ENCODE results near the gene SMCO4. TPM values are rescaled to one million over a fixed set of nuclear protein-coding genes. Genes with fewer than 3 reads are reported as not detected.

The SMCO4 gene
- total RNA-seq, 2 donors from 2014 or later, result 4.6 to 27.5 TPM

DNA sequence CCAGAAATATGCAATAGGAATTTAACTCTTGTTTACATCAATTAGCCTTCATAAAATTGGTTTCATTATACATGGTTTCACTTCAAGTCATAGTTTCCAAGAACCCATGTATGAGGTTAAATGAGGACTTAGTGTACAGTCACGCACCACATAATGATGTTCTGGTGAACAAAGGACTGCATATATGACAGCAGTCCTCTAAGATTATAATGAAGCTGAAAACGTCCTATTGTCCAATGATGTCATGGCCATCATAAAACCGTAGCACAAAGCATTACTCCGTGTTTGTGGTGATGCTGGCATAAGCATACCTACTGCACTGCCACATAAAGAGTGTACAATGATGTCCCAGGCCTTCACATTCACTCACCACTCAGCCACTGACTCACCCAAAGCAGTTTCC is 31.1 kb downstream of the SMCO4 start:
- Histone ChIP-seq H3K27ac (no peak overlapping the region), H3K4me1 (no peaks in the 10 kb centered on the region), H3K36me3 (replicated peaks in 1 of 2; ENCODE audit: insufficient read depth in 1 of 2, low read depth in 2 of 2) (no peaks in the 10 kb centered on the region), H3K27me3 (no peaks in the 10 kb centered on the region), H3K9me3 (no peaks in the 10 kb centered on the region), H3K4me3 (no peak overlapping the region)
- DNase-seq (no peak), ATAC-seq (no peak)
- intact Hi-C loops (cut with DNase I), result no loop called here
- WGBS, 2 donors, result 82 to 83% methylated on average over 4 of the region's 4 CpGs
- TF ChIP-seq, protein P1, sequence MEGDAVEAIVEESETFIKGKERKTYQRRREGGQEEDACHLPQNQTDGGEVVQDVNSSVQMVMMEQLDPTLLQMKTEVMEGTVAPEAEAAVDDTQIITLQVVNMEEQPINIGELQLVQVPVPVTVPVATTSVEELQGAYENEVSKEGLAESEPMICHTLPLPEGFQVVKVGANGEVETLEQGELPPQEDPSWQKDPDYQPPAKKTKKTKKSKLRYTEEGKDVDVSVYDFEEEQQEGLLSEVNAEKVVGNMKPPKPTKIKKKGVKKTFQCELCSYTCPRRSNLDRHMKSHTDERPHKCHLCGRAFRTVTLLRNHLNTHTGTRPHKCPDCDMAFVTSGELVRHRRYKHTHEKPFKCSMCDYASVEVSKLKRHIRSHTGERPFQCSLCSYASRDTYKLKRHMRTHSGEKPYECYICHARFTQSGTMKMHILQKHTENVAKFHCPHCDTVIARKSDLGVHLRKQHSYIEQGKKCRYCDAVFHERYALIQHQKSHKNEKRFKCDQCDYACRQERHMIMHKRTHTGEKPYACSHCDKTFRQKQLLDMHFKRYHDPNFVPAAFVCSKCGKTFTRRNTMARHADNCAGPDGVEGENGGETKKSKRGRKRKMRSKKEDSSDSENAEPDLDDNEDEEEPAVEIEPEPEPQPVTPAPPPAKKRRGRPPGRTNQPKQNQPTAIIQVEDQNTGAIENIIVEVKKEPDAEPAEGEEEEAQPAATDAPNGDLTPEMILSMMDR (IDR thresholded peaks at IDR 0.05), result no peak
- TF ChIP-seq POLR2A (IDR thresholded peaks at IDR 0.05), result no peak

DNA sequence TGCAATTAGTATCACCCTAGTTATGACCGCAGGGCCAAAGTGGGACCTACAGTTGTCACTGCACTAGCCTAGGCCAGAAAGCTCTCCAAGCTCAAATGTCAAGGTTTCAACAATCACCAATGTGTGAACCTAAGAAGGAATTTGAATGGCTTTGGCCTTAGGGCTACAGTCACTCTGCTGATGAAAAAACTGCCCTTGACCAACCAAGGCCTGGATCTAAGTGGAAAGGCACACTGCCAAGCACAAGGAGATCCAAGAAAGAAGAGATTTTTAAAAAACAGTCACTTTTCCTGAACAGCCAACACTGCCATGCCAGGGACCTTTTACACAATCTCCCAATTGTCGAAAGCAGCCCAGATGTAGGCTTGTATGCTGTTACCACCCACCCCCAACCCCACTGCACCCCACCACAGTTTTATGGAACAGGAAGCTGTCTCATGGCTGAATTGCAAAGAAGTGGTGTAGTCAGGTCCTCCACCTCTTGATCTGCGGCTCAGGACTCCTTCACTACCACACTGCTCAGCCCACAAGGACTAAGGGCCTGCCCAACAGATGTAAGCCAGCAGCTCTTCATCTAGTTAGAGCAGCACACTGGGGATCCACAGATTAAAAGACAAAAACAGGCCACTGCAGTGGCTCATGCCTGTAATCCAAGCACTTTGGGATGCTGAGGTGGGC is 32.9 kb downstream of the SMCO4 start:
- Histone ChIP-seq H3K4me3 (no peak overlapping the region), H3K9me3 (no peaks in the 10 kb centered on the region), H3K27ac (no peak overlapping the region), H3K27me3 (no peaks in the 10 kb centered on the region), H3K36me3 (replicated peaks in 1 of 2; ENCODE audit: insufficient read depth in 1 of 2, low read depth in 2 of 2) (no peaks in the 10 kb centered on the region), H3K4me1 (no peaks in the 10 kb centered on the region)
- no peak for TF ChIP-seq POLR2A (IDR thresholded peaks at IDR 0.05)
- DNase-seq, result no peak
- WGBS, 2 donors, result 98% methylated on average over 3 of the region's 3 CpGs
- no peak for ATAC-seq
- intact Hi-C loops (cut with DNase I), result no loop called here

DNA sequence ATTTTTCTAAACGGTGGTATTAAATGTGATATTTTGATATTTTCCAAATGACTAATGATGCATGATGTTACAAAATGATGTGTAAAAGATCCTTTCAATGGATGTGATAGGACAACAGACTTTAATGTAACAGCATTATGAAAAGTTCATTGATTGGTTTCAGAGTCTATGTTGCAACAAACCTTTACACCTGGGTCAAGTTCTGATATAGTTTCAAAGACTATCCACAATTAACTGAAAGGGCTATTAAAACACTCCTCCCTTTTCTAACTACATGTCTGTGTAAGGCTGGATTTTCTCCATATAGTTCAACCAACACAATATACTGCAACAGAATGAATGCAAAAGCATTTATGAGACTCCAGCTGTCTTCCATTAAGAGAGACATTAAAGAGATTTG is 35.7 kb downstream of the SMCO4 start:
- 77 to 81% methylated on average over 1 of the region's 1 CpG for WGBS, 2 donors
- TF ChIP-seq POLR2A (IDR thresholded peaks at IDR 0.05), result no peak
- TF ChIP-seq, protein P1 (IDR thresholded peaks at IDR 0.05), result no peak
- intact Hi-C loops (cut with DNase I), result no loop called here

DNA sequence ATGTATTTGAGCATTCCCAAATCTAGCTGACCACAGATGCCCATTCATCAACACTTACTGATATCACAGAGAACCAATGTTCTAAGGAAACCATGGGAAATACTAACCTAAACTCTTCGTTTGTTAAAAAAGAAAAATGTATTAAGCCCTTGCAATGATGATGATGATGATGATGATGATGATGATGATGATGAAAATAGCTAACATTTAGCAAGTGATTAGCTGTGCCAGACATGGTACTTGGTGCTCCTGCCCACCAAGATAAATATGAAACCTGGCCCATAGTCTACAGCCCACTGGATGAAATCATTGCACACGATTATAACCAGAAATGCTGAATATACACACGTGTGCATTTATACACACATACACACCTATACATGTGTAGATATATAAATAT is 37.5 kb downstream of the SMCO4 start:
- WGBS, 2 donors, result 82 to 85% methylated on average over 3 of the region's 3 CpGs
- intact Hi-C loops (cut with DNase I), result no loop called here

More for the DNA sequence above, 35.7 kb downstream of the SMCO4 start:
- Histone ChIP-seq H3K9me3 (no peaks in the 10 kb centered on the region), H3K36me3 (replicated peaks in 1 of 2; ENCODE audit: insufficient read depth in 1 of 2, low read depth in 2 of 2) (no peaks in the 10 kb centered on the region), H3K27ac (no peak overlapping the region), H3K4me3 (no peak overlapping the region), H3K27me3 (no peaks in the 10 kb centered on the region), H3K4me1 (no peaks in the 10 kb centered on the region)
- no peak for DNase-seq
- ATAC-seq, result no peak

DNA sequence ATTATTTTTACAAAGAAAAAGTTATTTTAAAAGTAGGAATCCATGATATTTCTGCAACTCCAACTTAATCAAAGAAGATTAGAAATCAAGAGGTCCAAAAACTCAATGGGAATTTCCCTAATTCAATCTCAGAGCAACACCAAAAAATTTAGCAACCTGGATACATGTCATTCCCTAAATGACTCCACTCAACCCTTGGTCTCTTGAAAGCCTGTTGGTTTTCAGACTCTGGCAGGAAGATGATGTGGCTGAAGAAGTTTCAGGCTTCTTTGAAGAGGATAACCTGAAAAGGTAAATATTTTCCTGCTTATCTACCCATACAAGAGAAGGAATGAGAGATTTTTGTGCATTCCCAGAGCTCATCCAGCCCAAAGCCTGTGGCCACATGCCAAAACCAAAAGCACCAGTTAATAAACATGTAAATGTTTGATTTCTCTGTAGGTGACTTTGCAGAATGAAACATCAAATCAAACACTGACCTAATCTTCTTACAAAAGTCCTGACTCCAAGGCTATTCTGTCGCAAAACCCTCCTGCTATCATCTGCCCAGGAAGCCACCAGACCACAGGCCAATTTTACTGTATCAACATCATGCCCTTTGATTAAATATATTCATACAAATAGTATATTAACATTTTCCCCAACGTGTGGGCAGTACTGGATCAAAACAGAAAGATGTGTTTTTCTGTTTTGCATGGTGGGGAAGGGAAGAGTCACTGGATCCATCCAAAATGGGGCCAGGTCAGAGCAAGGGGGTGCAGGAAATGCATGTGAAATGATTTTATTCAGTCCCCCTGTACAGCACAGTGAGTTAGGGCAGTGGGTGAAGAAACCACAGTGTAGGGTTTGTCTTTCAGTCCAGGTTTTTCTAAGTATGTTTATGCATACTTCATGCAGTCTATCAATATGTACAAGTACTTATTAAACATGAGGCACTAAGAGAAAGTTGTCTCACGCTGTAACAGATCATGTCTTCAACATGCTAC is 38.8 kb downstream of the SMCO4 start:
- Histone ChIP-seq H3K36me3 (replicated peaks in 1 of 2; ENCODE audit: insufficient read depth in 1 of 2, low read depth in 2 of 2) (no peaks in the 10 kb centered on the region), H3K27ac (no peak overlapping the region), H3K9me3 (no peaks in the 10 kb centered on the region), H3K27me3 (no peaks in the 10 kb centered on the region), H3K4me3 (no peak overlapping the region), H3K4me1 (peaks cover 8% of the 10 kb centered on the region)
- DNase-seq, result no peak
- WGBS, 2 donors, result 49 to 53% methylated on average over 3 of the region's 3 CpGs
- intact Hi-C loops (cut with DNase I), result no loop called here
- no peak for ATAC-seq
- no peak for TF ChIP-seq POLR2A (IDR thresholded peaks at IDR 0.05)
- TF ChIP-seq, protein P1 (IDR thresholded peaks at IDR 0.05), result no peak

More for the DNA sequence above, 37.5 kb downstream of the SMCO4 start:
- no peak for ATAC-seq
- Histone ChIP-seq H3K4me3 (no peak overlapping the region), H3K9me3 (no peaks in the 10 kb centered on the region), H3K36me3 (replicated peaks in 1 of 2; ENCODE audit: insufficient read depth in 1 of 2, low read depth in 2 of 2) (no peaks in the 10 kb centered on the region), H3K4me1 (peaks cover 8% of the 10 kb centered on the region), H3K27me3 (no peaks in the 10 kb centered on the region), H3K27ac (no peak overlapping the region)
- TF ChIP-seq POLR2A (IDR thresholded peaks at IDR 0.05), result no peak
- TF ChIP-seq, protein P1 (IDR thresholded peaks at IDR 0.05), result no peak
- DNase-seq, result no peak

All from body of pancreas (tissue), 4 donors.